Right atrium auricular region (tissue), 2 donors: ENCODE results near the gene ERN1. TPM values are rescaled to one million over a fixed set of nuclear protein-coding genes. Genes with fewer than 3 reads are reported as not detected.

ENCODE experiments used
- DNase-seq: peaks from one replicate; pipeline ENCODE4 v3.0.0-alpha.2; 2019; ENCODE audit warnings: low spot score
- H3K27ac ChIP-seq, 2 donors: fragments of 200-600 bp; sonication (generic); 1 replicate in 1 of 2; 2 replicates in 1 of 2; pipeline ENCODE4 v1.5.1; 2016 to 2019
- H3K27me3 ChIP-seq, 2 donors: fragments of 200-600 bp; sonication (generic); one replicate each; pipeline versions ENCODE4 v1.5.1 to v1.6.0; 2017 to 2019
- H3K36me3 ChIP-seq: fragments of 200-600 bp; sonication (generic); one replicate; pipeline ENCODE4 v1.5.1; 2016
- H3K4me1 ChIP-seq, 2 donors: fragments of 200-600 bp; sonication (generic); one replicate each; pipeline versions ENCODE4 v1.5.1 to v1.6.0; 2017 to 2019
- H3K4me3 ChIP-seq, 2 donors: fragments of 200-600 bp; sonication (generic); 1 replicate in 1 of 2; 2 replicates in 1 of 2; pipeline ENCODE4 v1.5.1; 2017 to 2019; ENCODE audit warnings: mild to moderate bottlenecking in 1 of 2, moderate library complexity in 1 of 2
- H3K9me3 ChIP-seq, 2 donors: fragments of 200-600 bp; sonication (generic); one replicate each; pipeline ENCODE4 v1.5.1; 2019
- CTCF ChIP-seq, 2 donors: fragments of 200-600 bp; sonication (generic); IDR thresholded peaks; one replicate each; pipeline ENCODE4 v1.5.1; 2019; ENCODE audit warnings: antibody characterized with exemption in 2 of 2
- total RNA-seq, 2 donors: library from RNA; depleted of rRNA; stranded (reverse); fragments of >200 nt; gene quantifications; one replicate each; pipeline ENCODE4 v1.1.0, GENCODE V29; 2016

ERN1 gene
- total RNA-seq, 2 donors from 2014 or later = 7.0 to 11.9 TPM

GRCh38 chr17:64094412-64094811, 35.5 kb downstream of the ERN1 start:
- Histone ChIP-seq H3K27me3 (no peaks in the 10 kb centered on the region), H3K4me3 (no peak overlapping the region), H3K27ac (no peak overlapping the region), H3K4me1 (peaks cover 0 to 15% of the 10 kb centered on the region in 2 donors), H3K9me3 (no peaks in the 10 kb centered on the region), H3K36me3 (no peaks in the 10 kb centered on the region)
- no peak for DNase-seq
- no peak for TF ChIP-seq CTCF (IDR thresholded peaks at IDR 0.05)

- H3K9me3 ChIP-seq = no peaks in the 10 kb centered on the region
- H3K4me3 ChIP-seq = no peak overlapping the region
- no peak for TF ChIP-seq CTCF (IDR thresholded peaks at IDR 0.05)
- H3K27me3 ChIP-seq = no peaks in the 10 kb centered on the region
- H3K36me3 ChIP-seq = no peaks in the 10 kb centered on the region
- DNase-seq = no peak
- no peak overlapping the region for H3K27ac ChIP-seq
- peaks cover 0 to 15% of the 10 kb centered on the region in 2 donors for H3K4me1 ChIP-seq
These were observed 36.9 kb downstream of the ERN1 start for GRCh38 chr17:64092952-64093451.

- no peaks in the 10 kb centered on the region for H3K36me3 ChIP-seq
- peaks cover 0 to 9% of the 10 kb centered on the region in 2 donors for H3K4me1 ChIP-seq
- no peak overlapping the region for H3K27ac ChIP-seq
- TF ChIP-seq CTCF (IDR thresholded peaks at IDR 0.05) = no peak
- H3K4me3 ChIP-seq = no peak overlapping the region
- no peaks in the 10 kb centered on the region for H3K27me3 ChIP-seq
- no peaks in the 10 kb centered on the region for H3K9me3 ChIP-seq
- no peak for DNase-seq
These were observed 37.8 kb downstream of the ERN1 start for GRCh38 chr17:64092113-64092512.

GRCh38 chr17:64091571-64091970, 38.4 kb downstream of the ERN1 start:
- no peak overlapping the region for H3K4me3 ChIP-seq
- no peak overlapping the region for H3K27ac ChIP-seq
- TF ChIP-seq CTCF (IDR thresholded peaks at IDR 0.05) = no peak
- H3K36me3 ChIP-seq = no peaks in the 10 kb centered on the region
- no peaks in the 10 kb centered on the region for H3K9me3 ChIP-seq
- H3K4me1 ChIP-seq = peaks cover 0 to 7% of the 10 kb centered on the region in 2 donors
- H3K27me3 ChIP-seq = no peaks in the 10 kb centered on the region
- DNase-seq = no peak

GRCh38 chr17:64091116-64091515, 38.8 kb downstream of the ERN1 start:
- H3K36me3 ChIP-seq = no peaks in the 10 kb centered on the region
- H3K4me3 ChIP-seq = no peak overlapping the region
- H3K9me3 ChIP-seq = no peaks in the 10 kb centered on the region
- no peak for DNase-seq
- H3K27ac ChIP-seq = no peak overlapping the region
- H3K4me1 ChIP-seq = peaks cover 0 to 7% of the 10 kb centered on the region in 2 donors
- no peaks in the 10 kb centered on the region for H3K27me3 ChIP-seq
- TF ChIP-seq CTCF (IDR thresholded peaks at IDR 0.05) = no peak

- Histone ChIP-seq H3K27ac (no peak overlapping the region), H3K9me3 (no peaks in the 10 kb centered on the region), H3K36me3 (no peaks in the 10 kb centered on the region), H3K4me1 (peaks cover 0 to 7% of the 10 kb centered on the region in 2 donors), H3K27me3 (no peaks in the 10 kb centered on the region), H3K4me3 (no peak overlapping the region)
- DNase-seq = no peak
- no peak for TF ChIP-seq CTCF (IDR thresholded peaks at IDR 0.05)
These were observed 39.8 kb downstream of the ERN1 start for GRCh38 chr17:64090144-64090543.
